HFF-Myc (cell line): Measurements from ENCODE around the gene ANO1.

Experiments
- DNase-seq: peaks from one replicate; pipeline ENCODE4 v3.0.0-alpha.2; 2011; ENCODE audit warnings: low read depth; ENCODE audit errors: extremely low read depth
- H3K4me3 ChIP-seq: replicated peaks from 2 replicates; pipeline ENCODE4 v1.5.1; 2011; ENCODE audit warnings: low read depth, mild to moderate bottlenecking, control low read depth, low read length
- CTCF ChIP-seq: IDR thresholded peaks from 2 replicates; pipeline ENCODE4 v1.5.1; 2012; ENCODE audit warnings: mild to moderate bottlenecking, low read depth, low read length, control low read depth; ENCODE audit errors: missing control alignments

ANO1 gene

GRCh38 chr11:70145841-70146240 lies 67.7 kb downstream of the ANO1 start:
- no peak for TF ChIP-seq CTCF
- H3K4me3 ChIP-seq, result no peak overlapping the region
- no peak for DNase-seq

- no peak for TF ChIP-seq CTCF
- DNase-seq, result no peak
- H3K4me3 ChIP-seq, result no peak overlapping the region
These were observed 68.2 kb downstream of the ANO1 start for GRCh38 chr11:70146299-70146698.

- no peak for DNase-seq
- no peak overlapping the region for H3K4me3 ChIP-seq
- TF ChIP-seq CTCF, result no peak
These were observed 68.9 kb downstream of the ANO1 start for GRCh38 chr11:70146895-70147520.

- H3K4me3 ChIP-seq, result no peak overlapping the region
- no peak for DNase-seq
- no peak for TF ChIP-seq CTCF
These were observed 69.6 kb downstream of the ANO1 start for GRCh38 chr11:70147668-70148067.

GRCh38 chr11:70151671-70152070 lies 73.6 kb downstream of the ANO1 start:
- TF ChIP-seq CTCF, result no peak
- no peak for DNase-seq

GRCh38 chr11:70153133-70153727 lies 75.1 kb downstream of the ANO1 start:
- TF ChIP-seq CTCF, result no peak
- DNase-seq, result no peak
- no peak overlapping the region for H3K4me3 ChIP-seq

More at GRCh38 chr11:70151671-70152070, 73.6 kb downstream of the ANO1 start:
- H3K4me3 ChIP-seq, result no peak overlapping the region
